GM21786 (cell line): ENCODE data around the gene ASB6.

Experiments used
- ATAC-seq: cut with Tn5 transposase; IDR thresholded peaks from one replicate; pipeline ENCODE4 v1.9.1; 2021; ENCODE audit not compliant: unreplicated experiment

Gene ASB6

GRCh38 chr9:129641750-129642585, at the start of gene ASB6:
Gene ASB6, minus strand, starts transcription at chr9:129642151. Its CDS starts 152 bp downstream, at chr9:129641999.
- ATAC-seq: peak; percentile 87

- no peak for ATAC-seq
Observed at GRCh38 chr9:129688285-129689043, 46.5 kb upstream of the ASB6 start.

GRCh38 chr9:129687391-129687790, 45.4 kb upstream of the ASB6 start:
- ATAC-seq: no peak

GRCh38 chr9:129686736-129687135, 44.8 kb upstream of the ASB6 start:
- no peak for ATAC-seq

GRCh38 chr9:129685933-129686259, 43.9 kb upstream of the ASB6 start:
- no peak for ATAC-seq

GRCh38 chr9:129685220-129685932, 43.4 kb upstream of the ASB6 start:
- ATAC-seq: no peak

GRCh38 chr9:129682381-129682780, 40.4 kb upstream of the ASB6 start:
- no peak for ATAC-seq

- ATAC-seq: no peak
Observed at GRCh38 chr9:129681924-129682323, 40.0 kb upstream of the ASB6 start.

- no peak for ATAC-seq
Observed at GRCh38 chr9:129679537-129679936, 37.6 kb upstream of the ASB6 start.

- ATAC-seq: no peak
Observed at GRCh38 chr9:129678844-129679243, 36.9 kb upstream of the ASB6 start.

GRCh38 chr9:129677456-129677855, 35.5 kb upstream of the ASB6 start:
- ATAC-seq: no peak

GRCh38 chr9:129676975-129677374, 35.0 kb upstream of the ASB6 start:
- no peak for ATAC-seq

GRCh38 chr9:129676287-129676686, 34.3 kb upstream of the ASB6 start:
- ATAC-seq: no peak

- no peak for ATAC-seq
Observed at GRCh38 chr9:129675620-129676019, 33.7 kb upstream of the ASB6 start.

- ATAC-seq: no peak
Observed at GRCh38 chr9:129674229-129674628, 32.3 kb upstream of the ASB6 start.

GRCh38 chr9:129673602-129674001, 31.7 kb upstream of the ASB6 start:
- no peak for ATAC-seq

- no peak for ATAC-seq
Observed at GRCh38 chr9:129672702-129673101, 30.8 kb upstream of the ASB6 start.

GRCh38 chr9:129671519-129671918, 29.6 kb upstream of the ASB6 start:
- no peak for ATAC-seq

GRCh38 chr9:129671065-129671464, 29.1 kb upstream of the ASB6 start:
- no peak for ATAC-seq

- no peak for ATAC-seq
Observed at GRCh38 chr9:129669946-129670345, 28.0 kb upstream of the ASB6 start.

- no peak for ATAC-seq
Observed at GRCh38 chr9:129669141-129669718, 27.3 kb upstream of the ASB6 start.
